Neural crest cell (in vitro differentiated cells): Measurements from ENCODE around the gene VIT. TPM values are rescaled to one million over a fixed set of nuclear protein-coding genes. Genes with fewer than 3 reads are reported as not detected.

ENCODE experiments used
- DNase-seq: peaks from one replicate; pipeline ENCODE4 v3.0.0; 2021; ENCODE audit warnings: low read depth, mixed read lengths, low spot score
- H3K27ac Mint-ChIP-seq: one replicate; pipeline ENCODE4 v1.8.0; 2021; ENCODE audit warnings: mild to moderate bottlenecking, mixed read lengths; ENCODE audit not compliant: unreplicated experiment
- H3K27me3 Mint-ChIP-seq: 2 replicates; pipeline ENCODE4 v1.8.0; 2021; ENCODE audit warnings: low read depth, mild to moderate bottlenecking, mixed read lengths
- H3K36me3 Mint-ChIP-seq: 2 replicates; pipeline ENCODE4 v1.8.0; 2021; ENCODE audit warnings: low read depth, mild to moderate bottlenecking, mixed read lengths
- H3K4me1 Mint-ChIP-seq: 2 replicates; pipeline ENCODE4 v1.8.0; 2021; ENCODE audit warnings: mixed read lengths
- H3K4me3 Mint-ChIP-seq: one replicate; pipeline ENCODE4 v1.8.0; 2021; ENCODE audit warnings: mild to moderate bottlenecking, mixed read lengths
- H3K9me3 Mint-ChIP-seq: 2 replicates; pipeline ENCODE4 v1.8.0; 2021; ENCODE audit warnings: mixed read lengths
- total RNA-seq: library from RNA; stranded (reverse); gene quantifications from 2 replicates; pipeline ENCODE4 v1.2.1, GENCODE V29; 2021
- TF ChIP-seq, protein P1 (sequence below): fragments of 200-600 bp; sonication (generic); conservative IDR thresholded peaks from 2 replicates; pipeline ENCODE4 v1.5.0; 2021; ENCODE audit warnings: antibody characterized with exemption, mild to moderate bottlenecking

The VIT gene
- total RNA-seq, 1 donor from 2014 or later: not detected

DNA sequence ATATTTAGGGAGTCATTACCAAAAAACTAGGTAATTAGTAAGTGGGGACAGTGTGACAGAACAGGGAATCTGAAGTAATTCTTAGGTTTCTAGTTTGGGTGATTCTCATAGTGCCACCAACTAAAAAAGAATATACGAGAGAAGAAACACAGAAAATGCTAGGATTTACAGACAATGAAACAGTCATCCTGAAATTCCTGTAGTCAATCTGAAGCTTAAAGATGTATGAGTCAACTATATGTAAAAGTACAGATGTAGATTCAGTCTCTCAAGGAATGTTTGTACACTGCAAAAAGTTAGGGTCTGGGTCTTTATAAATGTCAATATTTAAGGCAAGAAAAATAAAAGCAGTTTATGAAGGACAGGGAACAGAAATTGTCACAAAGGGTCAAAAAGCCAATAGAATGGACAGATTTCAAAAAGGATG is 162.9 kb downstream of the VIT start:
- Mint-ChIP-seq H3K4me1 (peaks cover 4% of the 10 kb centered on the region), H3K4me3 (no peak overlapping the region), H3K36me3 (peaks cover 32% of the 10 kb centered on the region), H3K27me3 (no peaks in the 10 kb centered on the region), H3K27ac (peak overlapping the region; percentile 32), H3K9me3 (peaks cover 11% of the 10 kb centered on the region)
- no peak for DNase-seq
- TF ChIP-seq, protein P1, sequence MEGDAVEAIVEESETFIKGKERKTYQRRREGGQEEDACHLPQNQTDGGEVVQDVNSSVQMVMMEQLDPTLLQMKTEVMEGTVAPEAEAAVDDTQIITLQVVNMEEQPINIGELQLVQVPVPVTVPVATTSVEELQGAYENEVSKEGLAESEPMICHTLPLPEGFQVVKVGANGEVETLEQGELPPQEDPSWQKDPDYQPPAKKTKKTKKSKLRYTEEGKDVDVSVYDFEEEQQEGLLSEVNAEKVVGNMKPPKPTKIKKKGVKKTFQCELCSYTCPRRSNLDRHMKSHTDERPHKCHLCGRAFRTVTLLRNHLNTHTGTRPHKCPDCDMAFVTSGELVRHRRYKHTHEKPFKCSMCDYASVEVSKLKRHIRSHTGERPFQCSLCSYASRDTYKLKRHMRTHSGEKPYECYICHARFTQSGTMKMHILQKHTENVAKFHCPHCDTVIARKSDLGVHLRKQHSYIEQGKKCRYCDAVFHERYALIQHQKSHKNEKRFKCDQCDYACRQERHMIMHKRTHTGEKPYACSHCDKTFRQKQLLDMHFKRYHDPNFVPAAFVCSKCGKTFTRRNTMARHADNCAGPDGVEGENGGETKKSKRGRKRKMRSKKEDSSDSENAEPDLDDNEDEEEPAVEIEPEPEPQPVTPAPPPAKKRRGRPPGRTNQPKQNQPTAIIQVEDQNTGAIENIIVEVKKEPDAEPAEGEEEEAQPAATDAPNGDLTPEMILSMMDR: no peak

DNA sequence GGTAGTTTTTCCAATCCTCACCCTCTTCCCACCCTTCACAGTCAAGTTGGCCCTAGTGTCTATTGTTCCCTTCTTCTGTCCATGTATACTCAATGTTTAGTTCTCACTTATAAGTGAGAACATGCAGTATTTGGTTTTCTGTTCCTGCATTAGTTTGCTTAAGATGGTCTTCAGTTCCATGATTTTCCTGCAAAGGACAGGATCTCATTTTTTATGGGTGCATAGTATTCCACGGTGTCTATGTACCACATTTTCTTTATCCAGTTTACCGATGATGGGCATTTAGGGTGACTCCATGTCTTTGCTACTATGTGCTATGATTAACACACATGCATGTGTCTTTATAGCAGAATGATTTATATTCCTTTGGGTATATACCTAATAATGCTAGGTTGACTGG is 165.4 kb downstream of the VIT start:
- Mint-ChIP-seq H3K4me3 (no peak overlapping the region), H3K4me1 (peaks cover 4% of the 10 kb centered on the region), H3K27me3 (no peaks in the 10 kb centered on the region), H3K36me3 (peaks cover 45% of the 10 kb centered on the region), H3K9me3 (peaks cover 11% of the 10 kb centered on the region), H3K27ac (no peak overlapping the region)
- no peak for DNase-seq
- TF ChIP-seq, protein P1: no peak

Other genes with a start within 250 kb of the VIT start
- 43.5 and 48.0 TPM in 2 replicates for gene FEZ2, start 98.5 kb upstream of the VIT start, total RNA-seq